ENCODE measurements around the gene EIF2S2. TPM values are rescaled to one million over a fixed set of nuclear protein-coding genes. Genes with fewer than 3 reads are reported as not detected.
A peak's percentile ranks its signal among the peaks of the same experiment; 100 is the strongest.
"Not testable (repeated sequence)": the region's sequence is repeated elsewhere in the genome, so short reads cannot be mapped to it uniquely, and the experiment has no call there.

EIF2S2 gene, protein sequence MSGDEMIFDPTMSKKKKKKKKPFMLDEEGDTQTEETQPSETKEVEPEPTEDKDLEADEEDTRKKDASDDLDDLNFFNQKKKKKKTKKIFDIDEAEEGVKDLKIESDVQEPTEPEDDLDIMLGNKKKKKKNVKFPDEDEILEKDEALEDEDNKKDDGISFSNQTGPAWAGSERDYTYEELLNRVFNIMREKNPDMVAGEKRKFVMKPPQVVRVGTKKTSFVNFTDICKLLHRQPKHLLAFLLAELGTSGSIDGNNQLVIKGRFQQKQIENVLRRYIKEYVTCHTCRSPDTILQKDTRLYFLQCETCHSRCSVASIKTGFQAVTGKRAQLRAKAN
- total RNA-seq = 43.7 TPM
- long read RNA-seq, transcript EIF2S2-201 (9 exons, 2,656 nt) = major isoform, 59 of 71 reads
- long read RNA-seq, partial matches to known transcripts = 7 of 71 reads
- long read RNA-seq, other reads (novel, unspliced or antisense) = 5 of 71 reads

DNA sequence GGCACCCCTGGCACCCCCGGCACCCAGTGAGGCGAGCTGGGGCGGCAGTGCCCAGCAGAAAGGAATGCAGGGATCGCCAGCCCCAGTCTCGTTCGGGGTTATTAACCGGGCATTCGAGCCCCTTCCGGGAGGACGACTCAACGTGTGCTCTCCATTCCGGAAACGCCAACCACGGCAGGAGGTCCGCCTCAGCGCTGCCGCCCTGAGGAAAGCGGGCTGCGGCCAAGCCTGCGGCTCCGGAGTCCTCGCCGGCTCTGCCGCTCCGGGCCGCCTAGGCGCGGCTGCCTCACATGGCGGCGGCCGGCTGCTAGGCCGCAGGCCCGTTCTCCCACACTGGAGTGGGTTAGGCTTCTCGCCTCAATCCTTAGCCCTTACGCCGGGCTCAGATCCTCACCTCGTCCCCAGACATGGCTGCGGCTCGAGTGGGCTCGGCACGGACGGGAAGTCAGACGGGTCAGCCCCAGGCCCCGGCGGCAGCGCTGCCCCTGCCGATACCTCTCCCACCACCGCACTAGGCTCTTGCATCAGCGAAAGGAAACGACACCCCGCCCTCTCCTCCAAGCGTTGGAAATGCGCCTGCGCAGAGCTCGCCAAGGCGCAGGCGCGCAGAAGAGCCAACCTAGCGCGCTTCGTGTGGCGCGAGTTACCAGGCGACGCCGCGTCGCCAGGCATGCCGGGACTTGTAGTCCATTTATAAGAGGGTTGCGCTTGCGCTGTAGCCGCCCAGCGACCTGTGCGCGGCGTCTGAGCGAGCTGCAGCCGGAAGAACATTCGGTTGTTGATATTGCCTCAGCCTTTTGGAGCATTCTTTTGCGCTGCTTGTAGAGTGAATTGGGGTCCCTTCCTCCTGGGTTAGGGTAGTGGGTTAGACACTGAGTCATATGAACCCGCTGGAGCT, at the start of gene EIF2S2:
TSS of gene EIF2S2 (minus strand) at position 542 of the 898 bp plus-strand sequence. CDS start at position 409, 133 bp downstream.
- ATAC-seq (peak; percentile 99), DNase-seq (ENCODE audit: missing footprints) (peak; percentile 99)
- intact Hi-C loops (cut with DNase I) = no loop called here

DNA sequence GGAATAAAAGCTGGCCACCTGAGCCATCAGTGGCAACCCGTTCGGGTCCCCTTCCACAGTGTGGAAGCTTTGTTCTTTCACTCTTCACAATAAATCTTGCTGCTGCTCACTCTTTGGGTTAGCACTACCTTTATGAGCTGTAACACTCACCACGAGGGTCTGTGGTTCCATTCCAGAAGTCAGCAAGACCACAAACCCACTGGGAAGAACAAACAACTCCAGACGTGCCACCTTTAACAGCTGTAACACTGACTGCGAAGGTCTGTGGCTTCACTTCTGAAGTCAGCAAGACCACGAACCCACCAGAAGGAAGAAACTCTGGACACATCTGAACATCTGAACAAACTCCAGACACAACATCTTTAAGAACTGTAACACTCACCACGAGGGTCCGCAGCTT, 45.7 kb upstream of the EIF2S2 start:
- DNase-seq (ENCODE audit: missing footprints); intact Hi-C loops (cut with DNase I); ATAC-seq: not testable (repeated sequence)

DNA sequence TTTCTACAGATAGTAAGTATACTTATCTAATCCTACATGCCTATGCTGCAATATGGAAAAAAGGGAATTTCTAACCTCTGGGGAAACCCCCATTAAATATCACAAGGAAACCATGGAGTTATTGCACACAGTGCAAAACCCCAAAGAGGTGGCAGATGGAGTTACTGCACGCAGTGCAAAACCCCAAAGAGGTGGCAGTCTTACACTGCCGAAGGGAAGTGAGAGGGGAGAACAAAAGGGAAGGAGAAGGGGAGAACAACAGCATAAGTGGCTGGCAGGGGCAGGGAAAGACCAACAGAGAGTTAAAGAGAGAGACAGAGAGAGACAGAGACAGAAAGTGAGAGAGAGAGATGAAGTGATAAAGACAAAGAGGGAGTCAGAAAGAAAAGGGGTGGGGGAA, 43.8 kb upstream of the EIF2S2 start:
- intact Hi-C loops (cut with DNase I) = no loop called here
- no peak for ATAC-seq
- no peak for DNase-seq (ENCODE audit: missing footprints)

DNA sequence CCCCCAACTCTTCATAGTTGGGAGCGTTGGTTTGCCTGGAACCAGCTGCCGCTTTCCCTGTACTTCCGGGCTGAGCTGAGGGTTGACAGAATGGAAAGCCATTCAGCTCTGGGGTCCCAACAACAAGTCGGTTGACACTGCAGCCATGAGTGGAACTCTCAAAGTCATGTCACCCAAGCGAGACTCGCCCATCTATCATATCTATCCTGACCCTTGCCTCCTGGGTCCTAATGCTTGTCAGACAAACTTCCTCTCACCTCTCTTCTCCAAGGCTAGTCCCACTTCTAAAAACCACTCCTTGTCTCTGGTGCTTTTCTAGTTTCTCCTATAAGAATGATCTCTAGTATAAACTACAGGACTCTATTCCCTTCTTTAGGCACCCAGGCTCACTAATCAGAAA, 41.1 kb upstream of the EIF2S2 start:
- intact Hi-C loops (cut with DNase I); ATAC-seq; DNase-seq (ENCODE audit: missing footprints): not testable (repeated sequence)

- DNase-seq (ENCODE audit: missing footprints); intact Hi-C loops (cut with DNase I); ATAC-seq: not testable (repeated sequence)
Measured at GRCh38 chr20:34152073-34152472, 40.0 kb upstream of the EIF2S2 start.

GRCh38 chr20:34150306-34151000, 38.4 kb upstream of the EIF2S2 start:
- intact Hi-C loops (cut with DNase I) = no loop called here
- no peak for DNase-seq (ENCODE audit: missing footprints)
- ATAC-seq = no peak

- intact Hi-C loops (cut with DNase I) = no loop called here
- DNase-seq (ENCODE audit: missing footprints) (no peak), ATAC-seq (no peak)
Measured at GRCh38 chr20:34145280-34145819, 33.3 kb upstream of the EIF2S2 start.

DNA sequence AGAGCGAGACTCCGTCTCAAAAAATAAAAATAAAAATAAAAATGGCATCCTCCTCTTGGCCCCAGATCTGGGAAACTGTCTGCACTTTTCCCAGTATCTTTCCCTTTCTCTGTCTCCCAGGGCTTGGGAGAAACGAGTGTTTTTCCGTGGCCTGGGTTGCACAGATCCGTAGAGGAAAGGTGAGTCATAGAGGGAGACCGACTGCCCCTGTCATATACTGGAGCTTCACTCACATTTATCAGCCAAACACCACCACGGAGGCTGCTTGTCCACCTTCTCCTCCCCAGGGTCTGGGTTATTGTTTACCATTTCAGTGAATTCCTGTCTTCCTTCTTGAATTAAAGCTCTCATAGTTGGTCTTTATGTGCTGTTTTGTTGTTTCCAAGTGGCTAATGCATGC, 31.9 kb upstream of the EIF2S2 start:
- no peak for DNase-seq (ENCODE audit: missing footprints)
- intact Hi-C loops (cut with DNase I) = no loop called here

DNA sequence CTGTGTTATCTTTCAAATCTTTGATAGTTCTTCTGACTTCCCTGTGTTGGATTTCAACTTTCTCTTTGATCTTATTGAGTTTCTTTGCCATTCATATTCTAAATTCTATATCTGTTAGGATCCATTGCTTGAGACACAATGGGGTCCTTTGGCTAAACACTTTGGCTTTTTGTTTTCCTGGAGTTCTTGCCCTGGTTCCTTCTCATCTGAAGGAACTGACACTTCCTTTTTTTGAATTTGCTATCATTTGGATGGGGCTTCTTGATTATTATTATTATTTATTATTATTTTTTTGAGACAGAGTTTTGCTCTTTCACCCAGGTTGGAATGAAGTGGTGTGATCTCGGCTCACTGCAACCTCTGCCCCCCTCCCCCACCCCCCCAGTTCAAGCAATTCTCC, 30.1 kb upstream of the EIF2S2 start:
- ATAC-seq = no peak
- intact Hi-C loops (cut with DNase I) = no loop called here

More for the DNA sequence above, 31.9 kb upstream of the EIF2S2 start:
- no peak for ATAC-seq

DNA sequence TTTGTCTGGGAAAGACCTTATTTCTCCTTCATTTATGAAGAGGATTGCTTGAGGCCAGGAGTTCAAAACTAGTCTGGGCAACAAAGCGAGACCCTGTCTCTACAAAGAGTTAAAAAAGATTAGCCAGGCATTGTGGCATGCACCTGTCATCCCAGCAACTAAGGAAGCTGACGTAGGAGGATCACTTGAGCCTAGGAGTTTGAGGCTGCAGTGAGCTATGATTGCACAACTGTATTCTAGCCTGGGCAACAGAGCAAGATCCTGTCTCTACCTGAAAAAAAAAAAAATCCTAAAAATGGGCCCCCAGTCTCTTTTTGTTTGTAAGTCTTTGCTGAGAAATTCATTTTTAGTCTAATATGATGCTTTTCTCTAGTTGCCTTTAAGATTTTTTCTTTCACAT, 29.2 kb upstream of the EIF2S2 start:
- intact Hi-C loops (cut with DNase I) = no loop called here
- no peak for DNase-seq (ENCODE audit: missing footprints)
- no peak for ATAC-seq

More for the DNA sequence above, 30.1 kb upstream of the EIF2S2 start:
- no peak for DNase-seq (ENCODE audit: missing footprints)

DNA sequence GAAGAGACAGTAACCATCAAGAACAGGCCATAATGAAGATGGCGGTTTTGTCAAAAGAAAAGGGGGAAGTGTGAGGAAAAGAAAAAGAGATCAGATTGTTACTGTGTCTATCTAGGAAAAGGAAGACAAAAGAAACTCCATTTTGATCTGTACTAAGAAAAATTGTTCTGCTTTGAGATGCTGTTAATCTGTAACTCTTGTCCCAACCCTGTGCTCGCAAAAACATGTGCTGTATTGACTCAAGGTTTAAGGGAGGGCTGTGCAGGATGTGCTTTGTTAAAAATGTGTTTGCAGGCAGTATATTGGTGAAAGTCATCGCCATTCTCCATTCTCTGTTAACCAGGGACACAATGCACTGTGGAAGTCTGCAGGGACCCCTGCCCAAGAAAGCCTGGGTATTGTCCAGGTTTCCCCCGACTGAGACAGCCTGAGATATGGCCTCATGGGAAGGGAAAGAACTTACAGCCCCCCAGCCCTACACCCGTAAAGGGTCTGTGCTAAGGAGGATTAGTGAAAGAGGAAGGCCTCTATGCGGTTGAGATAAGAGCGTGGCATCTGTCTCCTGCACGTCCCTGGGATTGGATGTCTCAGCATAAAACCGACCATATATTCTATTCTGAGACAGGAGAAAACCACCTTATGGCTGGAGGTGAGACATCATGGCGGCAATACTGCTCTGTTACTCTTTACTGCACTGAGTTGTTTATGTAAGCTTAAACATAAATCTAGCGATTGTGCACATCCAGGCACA, 23.7 kb upstream of the EIF2S2 start:
- DNase-seq (ENCODE audit: missing footprints); intact Hi-C loops (cut with DNase I); ATAC-seq: not testable (repeated sequence)

DNA sequence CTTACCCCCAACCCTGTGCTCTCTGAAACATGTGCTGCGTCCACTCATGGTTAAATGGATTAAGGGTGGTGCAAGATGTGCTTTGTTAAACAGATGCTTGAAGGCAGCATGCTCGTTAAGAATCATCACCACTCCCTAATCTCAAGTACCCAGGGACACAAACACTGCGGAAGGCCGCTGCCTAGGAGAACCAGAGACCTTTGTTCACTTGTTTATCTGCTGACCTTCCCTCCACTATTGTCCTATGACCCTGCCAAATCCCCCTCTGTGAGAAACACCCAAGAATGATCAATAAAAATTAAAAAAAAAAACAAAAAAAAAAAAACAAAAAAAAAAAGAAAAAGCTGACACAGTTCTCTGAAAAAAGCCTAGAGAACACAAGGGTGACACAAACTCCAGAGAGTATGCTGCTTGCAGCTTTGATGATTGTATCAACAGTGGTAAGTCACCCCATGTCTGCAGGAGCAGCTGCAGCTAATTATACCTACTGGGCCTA, 21.4 kb upstream of the EIF2S2 start:
- ATAC-seq; DNase-seq (ENCODE audit: missing footprints); intact Hi-C loops (cut with DNase I): not testable (repeated sequence)

GRCh38 chr20:34132943-34133342, 20.9 kb upstream of the EIF2S2 start:
- intact Hi-C loops (cut with DNase I); DNase-seq (ENCODE audit: missing footprints); ATAC-seq: not testable (repeated sequence)

DNA sequence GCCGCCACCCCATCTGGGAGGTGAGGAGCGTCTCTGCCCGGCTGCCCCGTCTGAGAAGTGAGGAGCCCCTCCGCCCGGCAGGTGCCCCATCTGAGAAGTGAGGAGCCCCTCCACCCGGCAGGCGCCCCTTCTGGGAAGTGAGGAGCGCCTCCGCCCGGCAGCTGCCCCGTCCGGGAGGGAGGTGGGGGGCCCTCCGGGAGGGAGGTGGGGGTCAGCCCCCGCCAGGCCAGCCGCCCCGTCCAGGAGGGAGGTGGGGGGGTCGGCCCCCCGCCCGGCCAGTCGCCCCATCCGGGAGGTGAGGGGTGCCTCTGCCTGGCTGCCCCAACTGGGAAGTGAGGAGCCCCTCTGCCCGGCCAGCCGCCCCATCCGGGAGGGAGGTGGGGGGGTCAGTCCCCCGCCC, 20.4 kb upstream of the EIF2S2 start:
- intact Hi-C loops (cut with DNase I); DNase-seq (ENCODE audit: missing footprints); ATAC-seq: not testable (repeated sequence)

GRCh38 chr20:34131491-34131890, 19.4 kb upstream of the EIF2S2 start:
- intact Hi-C loops (cut with DNase I) = no loop called here
- ATAC-seq (no peak), DNase-seq (ENCODE audit: missing footprints) (no peak)

DNA sequence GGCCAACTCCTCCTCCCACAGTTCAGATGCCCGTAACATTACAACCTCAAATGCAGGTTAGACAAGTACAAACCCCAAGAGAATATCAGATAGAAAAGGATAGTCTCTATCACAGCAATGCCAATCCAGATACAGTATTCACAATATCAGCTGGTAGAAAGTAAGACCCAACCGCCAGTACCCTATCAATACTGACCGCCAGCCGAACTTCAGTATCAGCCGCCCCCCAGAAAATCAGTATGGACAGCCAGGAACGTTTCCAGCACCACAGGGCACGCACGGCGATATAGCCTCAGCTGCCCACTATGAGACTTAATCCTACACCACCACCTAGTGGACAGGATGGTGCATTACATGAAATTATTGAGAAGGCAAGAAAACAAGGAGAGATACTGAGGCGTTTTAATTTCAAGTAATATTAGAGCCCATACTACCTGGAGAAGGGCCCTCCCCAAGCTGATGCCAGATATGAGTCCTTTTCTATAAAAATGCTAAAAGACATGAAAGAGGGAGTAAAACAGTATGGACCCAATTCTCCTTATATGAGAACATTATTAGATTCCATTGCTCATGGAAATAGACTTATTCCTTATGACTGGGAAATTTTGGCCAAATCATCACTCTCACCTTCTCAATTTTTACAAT, 17.6 kb upstream of the EIF2S2 start:
- DNase-seq (ENCODE audit: missing footprints) (peak; percentile 70), ATAC-seq (peak; percentile 80)
- intact Hi-C loops (cut with DNase I) = loop anchor here (1.0 kb wide), 2 partner anchors 196 to 267 kb away; no protein-coding TSS in a partner anchor

DNA sequence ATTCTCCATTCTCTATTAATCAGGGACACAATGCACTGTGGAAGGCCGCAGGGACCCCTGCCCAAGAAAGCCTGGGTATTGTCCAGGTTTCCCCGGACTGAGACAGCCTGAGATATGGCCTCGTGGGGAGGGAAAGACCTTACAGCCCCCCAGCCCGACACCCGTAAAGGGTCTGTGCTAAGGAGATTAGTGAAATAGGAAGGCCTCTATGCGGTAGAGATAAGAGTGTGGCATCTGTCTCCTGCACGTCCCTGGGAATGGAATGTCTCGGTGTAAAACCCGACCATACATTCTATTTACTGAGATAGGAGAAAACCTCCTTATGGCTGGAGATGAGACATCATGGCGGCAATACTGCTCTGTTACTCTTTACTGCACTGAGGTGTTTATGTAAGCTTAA, 15.7 kb upstream of the EIF2S2 start:
- intact Hi-C loops (cut with DNase I) = no loop called here
- no peak for DNase-seq (ENCODE audit: missing footprints)
- ATAC-seq = no peak

Data from Right ventricle myocardium inferior (tissue), 1 donor.